Esophagus squamous epithelium (tissue), 4 donors: ENCODE results near the gene CNOT6L.
"Not testable (repeated sequence)": the region's sequence is repeated elsewhere in the genome, so short reads cannot be mapped to it uniquely, and the experiment has no call there.

ENCODE experiments used
- CTCF ChIP-seq, 6 experiments: fragments of 450-650 bp in 4 of 6; fragments of 200-600 bp in 2 of 6; sonication (generic) in 2 of 6; IDR thresholded peaks; one replicate each; pipeline ENCODE4 v1.5.1; 2016 to 2019; ENCODE audit warnings: antibody characterized with exemption in 6 of 6, mild to moderate bottlenecking in 4 of 6, moderate library complexity in 4 of 6
- POLR2A ChIP-seq, 4 donors: fragments of 450-650 bp; IDR thresholded peaks; one replicate each; pipeline ENCODE4 v1.6.1; 2017; ENCODE audit warnings: antibody characterized with exemption in 4 of 4, mild to moderate bottlenecking in 4 of 4, moderate library complexity in 3 of 4

GRCh38 chr4:77780762-77781161 is 38.4 kb downstream of the CNOT6L start:
- not testable (repeated sequence) for TF ChIP-seq CTCF, POLR2A (IDR thresholded peaks at IDR 0.05)
